Lower leg skin (tissue), 4 donors: ENCODE results near the gene TMCO4. TPM values are rescaled to one million over a fixed set of nuclear protein-coding genes. Genes with fewer than 3 reads are reported as not detected.

Experiments used
- DNase-seq, 2 donors: peaks; one replicate each; pipeline ENCODE4 v3.0.0-alpha.2; 2019; ENCODE audit warnings: low spot score in 2 of 2
- H3K4me3 ChIP-seq: fragments of 200-600 bp; sonication (generic); 2 replicates; pipeline ENCODE4 v1.5.1; 2017; ENCODE audit warnings: mild to moderate bottlenecking, low read depth; ENCODE audit not compliant: poor library complexity, severe bottlenecking
- CTCF ChIP-seq, 3 donors: fragments of 450-650 bp; IDR thresholded peaks; one replicate each; pipeline ENCODE4 v1.5.1; 2016; ENCODE audit warnings: antibody characterized with exemption in 3 of 3, mild to moderate bottlenecking in 3 of 3, moderate library complexity in 2 of 3
- POLR2A ChIP-seq, 2 donors: fragments of 450-650 bp; IDR thresholded peaks; one replicate each; pipeline ENCODE4 v1.6.1; 2016 to 2017; ENCODE audit warnings: antibody characterized with exemption in 2 of 2, mild to moderate bottlenecking in 1 of 2, moderate library complexity in 1 of 2
- WGBS, 2 donors: methylation state at CpG; one replicate each; pipeline ENCODE4 v1.1.5; 2018; 5-methylcytosine and 5-hydroxymethylcytosine counted together
- intact Hi-C: fragments of 100-400 bp; cut with DNase I; formaldehyde crosslinking; loops from one replicate; pipeline ENCODE4 v1.15.0; 2023; ENCODE audit warnings: low total_unique reads
- total RNA-seq, 4 donors: library from RNA; depleted of rRNA; stranded (reverse); fragments of >200 nt; gene quantifications; one replicate each; pipeline ENCODE4 v1.1.0, GENCODE V29; 2016

The TMCO4 gene
- total RNA-seq, 4 donors from 2014 or later = 10.6 to 26.7 (median 18.7) TPM

- intact Hi-C loops = no loop called here
- TF ChIP-seq CTCF (IDR thresholded peaks at IDR 0.05) (no peak), POLR2A (IDR thresholded peaks at IDR 0.05) (no peak)
- H3K4me3 ChIP-seq = no peak overlapping the region
- DNase-seq = no peak
- WGBS, 2 donors = 89 to 90% methylated on average over 5 of the region's 5 CpGs
Measured at GRCh38 chr1:19728413-19729145, 71.1 kb downstream of the TMCO4 start.

- 82 to 92% methylated on average over 8 to 9 of the region's 9 CpGs for WGBS, 2 donors
- intact Hi-C loops = no loop called here
Measured at GRCh38 chr1:19725606-19726005, 74.1 kb downstream of the TMCO4 start.

GRCh38 chr1:19723874-19724273 lies 75.8 kb downstream of the TMCO4 start:
- intact Hi-C loops = no loop called here
- TF ChIP-seq POLR2A (IDR thresholded peaks at IDR 0.05) = no peak
- no peak for TF ChIP-seq CTCF (IDR thresholded peaks at IDR 0.05)

More at GRCh38 chr1:19725606-19726005, 74.1 kb downstream of the TMCO4 start:
- TF ChIP-seq POLR2A (IDR thresholded peaks at IDR 0.05) (no peak), CTCF (IDR thresholded peaks at IDR 0.05) (no peak)
- H3K4me3 ChIP-seq = no peak overlapping the region
- DNase-seq = no peak

GRCh38 chr1:19720973-19721372 lies 78.7 kb downstream of the TMCO4 start:
- no peak overlapping the region for H3K4me3 ChIP-seq
- no peak for TF ChIP-seq POLR2A (IDR thresholded peaks at IDR 0.05)
- TF ChIP-seq CTCF (IDR thresholded peaks at IDR 0.05) = no peak
- intact Hi-C loops = no loop called here
- DNase-seq = no peak
- WGBS, 2 donors = 78 to 81% methylated on average over 4 of the region's 4 CpGs

More at GRCh38 chr1:19723874-19724273, 75.8 kb downstream of the TMCO4 start:
- WGBS, 2 donors = 69 to 72% methylated on average over 4 of the region's 4 CpGs
- H3K4me3 ChIP-seq = no peak overlapping the region
- DNase-seq = no peak

- WGBS, 2 donors = 95 to 98% methylated on average over 4 of the region's 4 CpGs
- H3K4me3 ChIP-seq = no peak overlapping the region
- TF ChIP-seq POLR2A (IDR thresholded peaks at IDR 0.05) (no peak), CTCF (IDR thresholded peaks at IDR 0.05) (no peak)
- no peak for DNase-seq
- intact Hi-C loops = no loop called here
Measured at GRCh38 chr1:19720174-19720573, 79.5 kb downstream of the TMCO4 start.

- H3K4me3 ChIP-seq = no peak overlapping the region
- intact Hi-C loops = no loop called here
- DNase-seq = no peak
- 89 to 91% methylated on average over 6 of the region's 6 CpGs for WGBS, 2 donors
- no peak for TF ChIP-seq POLR2A (IDR thresholded peaks at IDR 0.05)
- TF ChIP-seq CTCF (IDR thresholded peaks at IDR 0.05) = no peak
Measured at GRCh38 chr1:19717467-19717866, 82.2 kb downstream of the TMCO4 start.
